HG03135 (cell line): ENCODE data around the gene ASF1B.

ENCODE experiments used
- ATAC-seq: cut with Tn5 transposase; IDR thresholded peaks from one replicate; pipeline ENCODE4 v1.9.1; 2021; ENCODE audit warnings: mild to moderate bottlenecking, moderate library complexity; ENCODE audit not compliant: unreplicated experiment

Gene ASF1B

DNA sequence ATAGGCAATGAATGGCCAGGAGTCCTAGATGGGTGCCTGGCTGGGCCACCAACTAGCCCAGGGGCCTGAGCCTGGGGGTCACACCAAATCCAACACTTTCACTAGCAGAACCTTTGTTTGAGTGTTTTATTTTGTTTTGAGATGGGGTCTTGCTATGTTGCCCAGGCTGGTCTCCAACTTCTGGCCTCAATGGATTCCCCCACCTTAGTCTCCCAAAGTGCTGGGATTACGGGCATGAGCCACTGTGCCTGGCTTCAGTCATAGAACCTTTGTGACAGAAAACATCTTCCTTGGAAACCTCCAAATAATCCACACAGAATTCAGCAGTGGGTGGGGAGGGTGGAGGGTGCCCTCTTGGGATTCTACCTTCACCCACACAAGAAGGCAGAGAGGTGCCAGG, 24.9 kb downstream of the ASF1B start:
- ATAC-seq = no peak

- no peak for ATAC-seq
These were observed 25.7 kb downstream of the ASF1B start for GRCh38 chr19:14110650-14111049.

GRCh38 chr19:14107581-14108461, 28.6 kb downstream of the ASF1B start:
- ATAC-seq = no peak

DNA sequence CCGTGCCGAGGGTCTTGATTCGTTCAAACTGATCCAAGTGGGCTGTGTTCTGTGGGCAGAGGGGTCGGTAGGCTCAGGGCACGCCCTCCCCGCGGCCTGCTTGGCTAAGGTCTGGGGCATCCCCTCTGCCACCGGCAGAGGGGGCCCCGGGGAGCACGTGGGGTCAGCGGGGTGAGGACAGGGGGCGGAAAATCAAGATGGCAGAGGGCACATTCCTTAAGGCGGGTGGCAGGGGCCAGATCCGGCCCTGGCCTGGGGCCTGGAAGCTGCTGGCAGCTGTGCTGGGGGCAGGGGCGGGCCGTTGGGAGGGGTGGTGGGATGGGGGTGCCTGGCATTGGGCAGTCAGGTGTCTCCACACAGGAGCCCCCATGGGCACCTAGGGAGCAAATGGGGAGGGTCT, 29.5 kb downstream of the ASF1B start:
- no peak for ATAC-seq

- no peak for ATAC-seq
These were observed 30.7 kb downstream of the ASF1B start for GRCh38 chr19:14105680-14106079.

GRCh38 chr19:14103310-14103709, 33.1 kb downstream of the ASF1B start:
- no peak for ATAC-seq

DNA sequence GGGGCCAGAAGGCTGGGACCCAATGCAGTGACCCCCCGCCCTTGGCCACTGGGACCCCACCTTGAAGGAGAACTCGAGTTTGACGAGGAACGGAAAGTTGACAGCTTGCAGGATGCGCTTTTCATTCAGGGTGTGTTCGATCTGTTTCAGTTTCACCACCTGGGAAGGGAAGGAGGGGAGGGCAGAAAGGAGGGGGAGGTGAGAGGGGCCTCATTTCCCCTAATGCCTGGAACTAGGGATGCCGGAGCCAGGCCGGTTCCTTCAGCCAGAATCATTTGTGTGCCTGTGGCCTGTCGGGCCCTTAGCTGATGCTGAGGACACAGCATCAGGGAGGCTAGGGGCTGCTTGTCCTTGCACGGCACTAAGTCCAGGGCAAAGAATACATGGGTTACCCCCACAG, 33.6 kb downstream of the ASF1B start:
- ATAC-seq = no peak

DNA sequence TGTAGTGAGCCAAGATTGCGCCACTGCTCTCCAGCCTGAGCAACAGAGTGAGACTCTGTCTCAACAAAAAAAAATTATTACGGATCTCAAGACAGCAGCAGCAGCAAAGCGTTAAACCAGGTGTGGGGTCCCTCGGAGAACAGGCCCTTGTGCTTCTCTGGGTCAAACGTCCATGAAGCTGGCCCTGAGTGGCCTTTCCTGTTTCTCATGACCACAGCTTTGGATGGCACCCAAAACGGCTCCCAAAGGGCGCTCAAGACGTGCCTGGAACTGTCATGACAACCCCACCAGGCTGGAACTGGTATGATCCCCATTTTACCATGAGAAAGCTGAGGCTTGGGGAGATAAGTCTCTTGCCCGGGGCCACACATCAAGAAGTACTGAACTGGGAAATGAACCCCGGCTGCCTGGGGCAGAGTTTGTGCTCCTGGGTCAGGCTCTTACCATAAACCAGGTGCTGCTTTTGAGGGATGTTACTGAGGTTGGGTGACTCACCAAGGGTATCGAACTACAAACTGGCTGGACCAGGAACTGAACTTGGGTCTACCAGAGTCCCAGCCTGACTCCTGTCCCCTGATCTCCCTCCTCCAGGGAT, 34.2 kb downstream of the ASF1B start:
- ATAC-seq = no peak

DNA sequence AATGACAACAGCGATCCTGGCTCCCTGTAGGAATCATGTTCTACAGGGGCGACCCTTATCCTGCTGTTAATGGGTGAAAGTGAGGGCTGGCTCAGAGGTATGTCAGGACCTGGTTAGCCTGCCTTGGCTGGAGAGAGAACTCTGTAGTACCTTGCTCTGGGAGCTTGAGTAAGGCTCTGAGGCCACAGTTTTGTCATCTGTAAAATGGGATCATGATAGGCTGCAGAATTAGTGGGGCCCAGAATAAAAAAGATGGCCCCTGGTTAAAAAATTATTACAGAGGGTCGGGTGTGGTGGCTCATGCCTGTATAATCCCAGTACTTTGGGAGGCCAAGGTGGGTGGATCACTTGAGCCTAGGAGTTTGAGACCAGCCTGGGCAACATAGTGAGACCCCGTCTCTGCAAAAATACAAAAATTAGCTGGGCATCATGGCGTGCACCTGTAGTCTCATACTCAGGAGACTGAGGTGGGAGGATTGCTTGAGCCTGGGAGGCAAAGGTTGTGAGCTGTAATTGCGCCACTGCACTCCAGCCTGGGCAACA, 35.3 kb downstream of the ASF1B start:
- ATAC-seq = no peak

DNA sequence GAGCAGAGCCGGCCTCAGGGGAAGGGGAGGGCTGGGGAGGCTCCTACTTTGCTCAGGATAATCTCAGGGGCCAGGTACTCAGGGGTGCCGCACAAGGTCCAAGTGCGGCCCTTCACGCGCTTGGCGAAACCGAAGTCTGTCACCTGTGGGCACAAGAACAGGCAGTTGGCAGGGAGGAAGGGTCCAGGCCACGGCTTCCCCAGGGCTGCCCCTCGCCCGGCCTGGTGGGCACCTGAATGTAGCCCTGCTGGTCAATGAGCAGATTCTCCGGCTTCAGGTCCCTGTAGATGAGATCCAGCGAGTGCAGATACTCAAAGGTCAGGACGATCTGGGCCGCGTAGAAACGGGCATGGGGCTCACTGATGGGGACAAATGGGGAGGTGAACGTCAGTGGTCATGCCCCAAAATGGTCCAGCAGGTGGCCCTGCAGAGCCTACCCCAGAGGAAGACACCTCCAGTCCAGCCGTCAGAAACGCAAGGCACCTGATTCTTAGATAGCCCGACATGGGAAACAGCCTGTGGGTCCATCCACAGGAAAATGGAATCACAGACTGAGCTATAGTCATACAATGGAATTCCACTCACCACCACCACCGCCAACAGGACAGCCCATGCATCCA, 38.7 kb downstream of the ASF1B start:
- ATAC-seq = no peak

GRCh38 chr19:14096272-14096992, 40.0 kb downstream of the ASF1B start:
- ATAC-seq = no peak

- no peak for ATAC-seq
These were observed 41.5 kb downstream of the ASF1B start for GRCh38 chr19:14094854-14095253.

DNA sequence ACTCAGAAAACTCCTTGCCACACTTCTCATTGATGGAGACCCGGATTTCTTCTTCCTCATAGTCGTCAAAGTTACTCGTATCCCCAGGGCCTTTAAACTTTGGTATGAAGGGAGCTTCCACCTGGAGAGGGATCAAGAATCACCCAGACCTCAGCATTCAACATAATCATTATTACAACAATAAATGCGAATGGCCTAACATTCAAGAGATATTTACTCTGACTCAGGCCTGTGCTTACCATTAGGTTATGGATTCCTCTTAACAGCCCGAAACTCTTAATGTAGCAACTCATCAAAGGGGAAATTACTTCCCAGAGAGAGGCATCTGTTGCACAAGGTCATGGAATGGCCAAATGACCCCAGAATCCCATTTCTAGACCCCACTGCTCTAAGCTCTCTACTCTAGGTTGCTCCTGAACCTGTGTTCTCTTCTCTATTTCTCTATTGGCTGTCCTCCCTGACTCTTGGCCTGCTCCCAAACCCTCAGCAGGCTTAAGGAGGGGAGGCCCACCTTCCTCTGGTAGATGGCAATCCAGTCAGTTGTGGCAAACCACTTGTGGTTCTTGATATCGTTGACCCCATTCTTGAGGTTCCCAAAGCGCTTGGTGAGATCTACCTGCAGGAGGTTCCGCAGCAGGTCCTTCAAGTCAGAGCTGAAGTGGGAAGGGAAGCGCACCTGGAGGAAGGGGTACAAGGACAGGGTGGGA, 43.1 kb downstream of the ASF1B start:
- ATAC-seq = no peak

GRCh38 chr19:14091813-14092462, 44.5 kb downstream of the ASF1B start:
- ATAC-seq = peak; percentile 16

- peak; percentile 42 for ATAC-seq
These were observed 45.1 kb downstream of the ASF1B start for GRCh38 chr19:14091081-14091812.

DNA sequence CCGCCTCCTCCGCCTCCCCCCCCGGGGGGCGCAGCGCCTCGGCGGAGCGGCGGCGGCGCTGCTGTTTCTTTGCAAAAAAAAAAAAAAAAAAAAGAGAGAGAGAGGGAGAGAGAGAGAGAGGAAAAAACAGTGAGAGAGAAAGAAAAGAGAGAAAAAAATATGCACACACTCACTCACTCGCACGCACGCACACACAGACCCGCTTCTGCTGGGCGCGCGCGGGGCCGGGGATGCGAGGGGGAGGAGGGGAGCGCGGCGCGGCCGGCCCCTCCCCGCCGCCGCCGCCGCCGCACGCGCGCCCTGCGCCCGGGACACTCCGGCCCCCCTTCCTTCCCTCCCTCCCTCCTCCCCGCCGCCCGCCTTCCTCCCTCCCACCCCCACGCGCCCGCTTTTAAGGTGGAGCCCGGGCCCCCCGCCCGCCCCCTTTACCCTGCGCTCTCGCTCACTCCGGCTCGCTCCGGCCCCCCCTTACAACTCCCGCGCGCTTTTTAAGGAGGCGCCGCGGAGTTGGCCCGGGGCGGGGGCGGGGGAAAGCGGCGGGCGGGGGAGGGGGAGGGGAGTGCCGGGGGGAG, 45.8 kb downstream of the ASF1B start, which contains the start of gene SAMD1:
Gene SAMD1 (minus strand): TSS at position 243 of the 572 bp plus-strand sequence.
- peak; percentile 42 for ATAC-seq

- no peak for ATAC-seq
These were observed 46.5 kb downstream of the ASF1B start for GRCh38 chr19:14089662-14090508.

- ATAC-seq = no peak
These were observed 47.1 kb downstream of the ASF1B start for GRCh38 chr19:14089412-14089661.
